Right lobe of liver (tissue), 4 donors: ENCODE measurements around the gene RAB13.

ENCODE experiments used
- POLR2A ChIP-seq: fragments of 450-650 bp; IDR thresholded peaks from one replicate; pipeline ENCODE4 v1.6.1; 2017; ENCODE audit warnings: antibody characterized with exemption, mild to moderate bottlenecking
- TF ChIP-seq, protein P1 (sequence below), 4 donors: fragments of 200-600 bp in 3 of 4; fragments of 450-650 bp in 1 of 4; IDR thresholded peaks; one replicate each; pipeline versions ENCODE4 v1.5.1 to v1.8.0; 2016 to 2022; ENCODE audit warnings: antibody characterized with exemption in 4 of 4, mild to moderate bottlenecking in 2 of 4
- donor health status: DM: no; HTN: no; CAD: no.
- donor health status: DM: no; HTN: no; CAD: no.
- donor health status: DM: no; HTN: yes; CAD: no.

DNA sequence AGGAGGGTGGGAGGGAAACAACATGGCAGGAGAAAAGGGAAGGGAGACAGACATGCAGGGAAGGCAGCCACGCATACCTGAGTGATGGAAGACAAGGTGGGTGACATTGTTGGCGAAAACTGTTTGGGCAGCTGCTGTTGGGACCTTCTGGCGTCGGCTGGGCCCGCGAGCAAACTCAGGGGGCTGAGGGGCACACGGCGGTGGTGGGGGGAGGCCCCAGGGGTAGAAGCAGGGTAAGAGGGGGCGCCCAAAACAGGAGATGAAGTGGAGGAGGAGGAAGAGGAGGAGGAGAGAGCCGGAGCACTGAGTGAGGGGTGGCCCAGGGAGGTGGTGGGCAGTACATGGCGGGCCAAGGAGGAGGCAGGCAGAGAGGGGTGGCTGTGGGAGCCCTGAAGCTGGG, 35.0 kb downstream of the RAB13 start:
- TF ChIP-seq, protein P1, sequence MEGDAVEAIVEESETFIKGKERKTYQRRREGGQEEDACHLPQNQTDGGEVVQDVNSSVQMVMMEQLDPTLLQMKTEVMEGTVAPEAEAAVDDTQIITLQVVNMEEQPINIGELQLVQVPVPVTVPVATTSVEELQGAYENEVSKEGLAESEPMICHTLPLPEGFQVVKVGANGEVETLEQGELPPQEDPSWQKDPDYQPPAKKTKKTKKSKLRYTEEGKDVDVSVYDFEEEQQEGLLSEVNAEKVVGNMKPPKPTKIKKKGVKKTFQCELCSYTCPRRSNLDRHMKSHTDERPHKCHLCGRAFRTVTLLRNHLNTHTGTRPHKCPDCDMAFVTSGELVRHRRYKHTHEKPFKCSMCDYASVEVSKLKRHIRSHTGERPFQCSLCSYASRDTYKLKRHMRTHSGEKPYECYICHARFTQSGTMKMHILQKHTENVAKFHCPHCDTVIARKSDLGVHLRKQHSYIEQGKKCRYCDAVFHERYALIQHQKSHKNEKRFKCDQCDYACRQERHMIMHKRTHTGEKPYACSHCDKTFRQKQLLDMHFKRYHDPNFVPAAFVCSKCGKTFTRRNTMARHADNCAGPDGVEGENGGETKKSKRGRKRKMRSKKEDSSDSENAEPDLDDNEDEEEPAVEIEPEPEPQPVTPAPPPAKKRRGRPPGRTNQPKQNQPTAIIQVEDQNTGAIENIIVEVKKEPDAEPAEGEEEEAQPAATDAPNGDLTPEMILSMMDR (IDR thresholded peaks at IDR 0.05) = no peak
- TF ChIP-seq POLR2A = no peak
